Measurements from ENCODE around the gene ING3. TPM values are rescaled to one million over a fixed set of nuclear protein-coding genes. Genes with fewer than 3 reads are reported as not detected.

ING3 gene
- total RNA-seq, 1 donor from 2014 or later = 27.4 TPM

GRCh38 chr7:120941856-120942255 lies 8.7 kb upstream of the ING3 start:
- Mint-ChIP-seq H3K36me3 (ENCODE audit: insufficient read depth) (no peaks in the 10 kb centered on the region), H3K9me3 (ENCODE audit: low read depth) (no peaks in the 10 kb centered on the region), H3K4me1 (ENCODE audit: low read depth) (peaks cover 18% of the 10 kb centered on the region), H3K27me3 (no peaks in the 10 kb centered on the region), H3K4me3 (ENCODE audit: low read depth) (no peak overlapping the region), H3K27ac (no peak overlapping the region)
- DNase-seq (ENCODE audit: low spot score, unreplicated experiment) = no peak
- TF ChIP-seq, protein P1, sequence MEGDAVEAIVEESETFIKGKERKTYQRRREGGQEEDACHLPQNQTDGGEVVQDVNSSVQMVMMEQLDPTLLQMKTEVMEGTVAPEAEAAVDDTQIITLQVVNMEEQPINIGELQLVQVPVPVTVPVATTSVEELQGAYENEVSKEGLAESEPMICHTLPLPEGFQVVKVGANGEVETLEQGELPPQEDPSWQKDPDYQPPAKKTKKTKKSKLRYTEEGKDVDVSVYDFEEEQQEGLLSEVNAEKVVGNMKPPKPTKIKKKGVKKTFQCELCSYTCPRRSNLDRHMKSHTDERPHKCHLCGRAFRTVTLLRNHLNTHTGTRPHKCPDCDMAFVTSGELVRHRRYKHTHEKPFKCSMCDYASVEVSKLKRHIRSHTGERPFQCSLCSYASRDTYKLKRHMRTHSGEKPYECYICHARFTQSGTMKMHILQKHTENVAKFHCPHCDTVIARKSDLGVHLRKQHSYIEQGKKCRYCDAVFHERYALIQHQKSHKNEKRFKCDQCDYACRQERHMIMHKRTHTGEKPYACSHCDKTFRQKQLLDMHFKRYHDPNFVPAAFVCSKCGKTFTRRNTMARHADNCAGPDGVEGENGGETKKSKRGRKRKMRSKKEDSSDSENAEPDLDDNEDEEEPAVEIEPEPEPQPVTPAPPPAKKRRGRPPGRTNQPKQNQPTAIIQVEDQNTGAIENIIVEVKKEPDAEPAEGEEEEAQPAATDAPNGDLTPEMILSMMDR (IDR thresholded peaks at IDR 0.05; ENCODE audit: unreplicated experiment) = no peak

DNA sequence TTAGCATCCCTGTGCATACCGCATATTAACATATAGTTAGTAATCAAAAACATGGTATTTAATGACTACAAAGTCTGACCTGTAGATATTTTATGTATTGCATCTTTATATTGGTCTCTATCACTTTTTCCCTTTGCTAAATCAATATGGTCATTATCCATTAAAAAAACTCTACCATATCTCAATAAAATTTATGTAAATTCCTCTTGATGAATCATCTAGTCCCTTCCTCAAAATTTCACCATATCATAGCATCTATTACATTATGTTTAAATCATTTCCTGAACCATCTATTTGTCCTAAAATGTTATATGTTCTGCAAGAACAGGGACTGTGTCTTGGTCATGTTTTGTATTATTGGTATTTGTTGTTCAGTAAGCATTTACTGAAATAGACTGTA lies 7.7 kb upstream of the ING3 start:
- Mint-ChIP-seq H3K9me3 (ENCODE audit: low read depth) (no peaks in the 10 kb centered on the region), H3K27me3 (no peaks in the 10 kb centered on the region), H3K4me3 (ENCODE audit: low read depth) (no peak overlapping the region), H3K36me3 (ENCODE audit: insufficient read depth) (no peaks in the 10 kb centered on the region), H3K4me1 (ENCODE audit: low read depth) (peaks cover 18% of the 10 kb centered on the region), H3K27ac (no peak overlapping the region)
- no peak for DNase-seq (ENCODE audit: low spot score, unreplicated experiment)
- TF ChIP-seq, protein P1 (IDR thresholded peaks at IDR 0.05; ENCODE audit: unreplicated experiment) = no peak

DNA sequence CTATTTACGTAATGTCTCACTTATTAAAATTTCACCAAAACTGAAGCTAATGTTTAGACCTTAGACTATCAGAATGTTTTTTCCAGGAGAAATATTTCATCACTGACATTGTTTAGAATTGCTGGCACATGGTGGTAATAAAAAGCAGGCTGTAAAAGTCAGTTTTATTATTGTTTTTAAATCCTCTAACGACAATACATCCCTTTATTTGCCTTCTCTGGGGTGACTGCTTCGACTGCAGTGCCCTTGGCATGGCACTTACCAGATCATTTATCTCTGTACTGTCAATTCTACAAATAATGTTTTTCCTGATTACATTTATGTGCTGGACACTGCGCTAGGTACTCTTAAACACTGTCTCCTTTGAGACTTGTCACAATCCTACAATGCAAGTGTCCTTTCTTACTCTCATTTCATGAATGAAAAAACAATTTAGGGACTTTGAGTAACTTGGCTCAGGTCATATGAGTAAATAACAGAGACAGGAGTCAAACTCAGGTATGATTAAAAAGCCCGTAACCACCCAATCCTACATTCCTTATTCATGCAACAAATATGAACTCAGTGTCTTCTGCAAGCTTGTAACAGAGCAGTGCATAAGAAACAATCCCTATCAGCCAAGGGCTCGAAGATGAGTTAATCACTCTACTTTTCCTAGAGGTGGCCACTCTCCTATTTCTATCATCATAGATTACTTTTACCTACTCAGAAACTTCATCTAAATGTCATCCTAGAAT lies 5.6 kb upstream of the ING3 start:
- Mint-ChIP-seq H3K36me3 (ENCODE audit: insufficient read depth) (no peaks in the 10 kb centered on the region), H3K9me3 (ENCODE audit: low read depth) (no peaks in the 10 kb centered on the region), H3K4me3 (ENCODE audit: low read depth) (peak overlapping the region; percentile 3), H3K27ac (peak overlapping the region; percentile 13), H3K4me1 (ENCODE audit: low read depth) (peaks cover 25% of the 10 kb centered on the region), H3K27me3 (no peaks in the 10 kb centered on the region)
- TF ChIP-seq, protein P1 (IDR thresholded peaks at IDR 0.05; ENCODE audit: unreplicated experiment) = no peak
- DNase-seq (ENCODE audit: low spot score, unreplicated experiment) = no peak

DNA sequence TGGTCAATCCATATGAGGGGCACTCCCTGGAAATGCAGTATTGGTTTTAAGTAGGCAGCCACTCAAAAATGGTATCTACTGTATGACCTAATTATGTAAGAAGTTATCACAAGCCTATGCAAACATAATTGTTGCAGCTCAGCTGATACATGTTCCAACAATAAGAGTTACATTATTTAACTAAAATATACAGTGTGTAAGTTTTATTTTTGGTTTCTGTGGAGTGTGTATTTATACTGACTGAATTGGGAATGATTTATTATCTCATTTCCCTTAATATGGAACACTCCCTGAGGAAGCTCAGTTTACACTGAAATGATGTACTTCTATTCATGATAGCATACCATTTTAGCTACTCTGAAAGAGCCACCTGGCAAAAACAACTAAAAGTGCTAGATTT lies 2.6 kb upstream of the ING3 start:
- Mint-ChIP-seq H3K9me3 (ENCODE audit: low read depth) (no peaks in the 10 kb centered on the region), H3K4me1 (ENCODE audit: low read depth) (peaks cover 37% of the 10 kb centered on the region), H3K27ac (no peak overlapping the region), H3K36me3 (ENCODE audit: insufficient read depth) (peaks cover 2% of the 10 kb centered on the region), H3K27me3 (no peaks in the 10 kb centered on the region), H3K4me3 (ENCODE audit: low read depth) (no peak overlapping the region)
- TF ChIP-seq, protein P1 (IDR thresholded peaks at IDR 0.05; ENCODE audit: unreplicated experiment) = no peak
- DNase-seq (ENCODE audit: low spot score, unreplicated experiment) = no peak

DNA sequence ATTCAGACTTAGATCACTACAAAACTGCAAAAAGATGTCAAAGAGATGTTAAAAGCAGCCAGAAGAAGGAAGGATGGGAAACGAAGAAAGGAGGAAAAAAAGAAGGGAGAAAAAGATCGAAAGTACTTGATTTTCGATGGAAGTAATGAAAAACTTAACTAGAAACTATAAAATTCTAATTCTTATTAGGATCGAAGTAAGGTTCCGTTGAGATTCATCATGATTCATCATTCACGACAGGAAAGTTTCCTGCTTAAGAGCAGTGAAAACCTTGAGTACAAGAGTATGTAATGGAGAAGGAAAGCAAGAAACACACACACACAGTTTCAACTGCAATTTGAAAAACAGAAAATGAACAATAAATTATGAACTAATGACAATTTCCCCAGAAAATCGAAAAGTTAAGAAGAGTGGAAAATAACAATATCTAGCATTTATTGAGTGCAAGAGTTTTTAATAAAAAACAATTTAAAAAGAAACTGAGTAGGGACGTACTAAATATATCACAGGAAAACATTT lies 1.1 kb upstream of the ING3 start:
- peaks cover 31% of the 10 kb centered on the region for H3K4me1 Mint-ChIP-seq (ENCODE audit: low read depth)
- TF ChIP-seq, protein P1 (IDR thresholded peaks at IDR 0.05; ENCODE audit: unreplicated experiment) = no peak
- DNase-seq (ENCODE audit: low spot score, unreplicated experiment) = no peak
- H3K36me3 Mint-ChIP-seq (ENCODE audit: insufficient read depth) = peaks cover 2% of the 10 kb centered on the region
- H3K9me3 Mint-ChIP-seq (ENCODE audit: low read depth) = no peaks in the 10 kb centered on the region
- no peaks in the 10 kb centered on the region for H3K27me3 Mint-ChIP-seq
- peak overlapping the region; percentile 100 for H3K27ac Mint-ChIP-seq
- H3K4me3 Mint-ChIP-seq (ENCODE audit: low read depth) = peak overlapping the region; percentile 90

All from progenitor cell of endocrine pancreas (in vitro differentiated cells).